ENCODE measurements around the gene ARFGAP3.

Gene ARFGAP3

GRCh38 chr22:42883970-42884369, 26.9 kb upstream of the ARFGAP3 start:
- no peak for DNase-seq

- DNase-seq = no peak
Measured at GRCh38 chr22:42883121-42883520, 26.0 kb upstream of the ARFGAP3 start.

- DNase-seq = no peak
Measured at GRCh38 chr22:42881982-42882656, 25.0 kb upstream of the ARFGAP3 start.

- DNase-seq = no peak
Measured at GRCh38 chr22:42881298-42881697, 24.2 kb upstream of the ARFGAP3 start.

- no peak for DNase-seq
Measured at GRCh38 chr22:42880815-42881214, 23.7 kb upstream of the ARFGAP3 start.

- DNase-seq = no peak
Measured at GRCh38 chr22:42879371-42880021, 22.4 kb upstream of the ARFGAP3 start.

- DNase-seq = no peak
Measured at GRCh38 chr22:42878561-42879305, 21.7 kb upstream of the ARFGAP3 start.

- DNase-seq = no peak
Measured at GRCh38 chr22:42877597-42878340, 20.7 kb upstream of the ARFGAP3 start.

GRCh38 chr22:42877158-42877557, 20.1 kb upstream of the ARFGAP3 start:
- no peak for DNase-seq

- DNase-seq = no peak
Measured at GRCh38 chr22:42876041-42876440, 19.0 kb upstream of the ARFGAP3 start.

- no peak for DNase-seq
Measured at GRCh38 chr22:42874010-42874409, 16.9 kb upstream of the ARFGAP3 start.

- no peak for DNase-seq
Measured at GRCh38 chr22:42873356-42873755, 16.3 kb upstream of the ARFGAP3 start.

GRCh38 chr22:42872821-42873220, 15.7 kb upstream of the ARFGAP3 start:
- no peak for DNase-seq

GRCh38 chr22:42871146-42872050, 14.3 kb upstream of the ARFGAP3 start:
- DNase-seq = no peak

- no peak for DNase-seq
Measured at GRCh38 chr22:42869888-42870480, 12.9 kb upstream of the ARFGAP3 start.

- no peak for DNase-seq
Measured at GRCh38 chr22:42869463-42869862, 12.4 kb upstream of the ARFGAP3 start.

GRCh38 chr22:42868751-42869251, 11.7 kb upstream of the ARFGAP3 start:
- no peak for DNase-seq

GRCh38 chr22:42866100-42866499, 9.0 kb upstream of the ARFGAP3 start:
- DNase-seq = no peak

- DNase-seq = no peak
Measured at GRCh38 chr22:42865536-42865935, 8.5 kb upstream of the ARFGAP3 start.

- peak; percentile 58 to 71 for DNase-seq
Measured at GRCh38 chr22:42863349-42863961, 6.4 kb upstream of the ARFGAP3 start.
